GM12865 (cell line): Measurements from ENCODE around the gene PLA2G4A.
"Not testable (repeated sequence)": the region's sequence is repeated elsewhere in the genome, so short reads cannot be mapped to it uniquely, and the experiment has no call there.

Experiments
- DNase-seq: peaks from one replicate; pipeline ENCODE4 v3.0.0; 2010; ENCODE audit warnings: low read depth
- H3K4me3 ChIP-seq: 2 replicates; pipeline ENCODE4 v1.5.1; 2011; ENCODE audit warnings: mild to moderate bottlenecking, low read depth, low read length, control low read depth
- TF ChIP-seq, protein P1 (sequence below): IDR thresholded peaks from 2 replicates; pipeline ENCODE4 v1.5.1; 2011; ENCODE audit warnings: low read length, control low read depth, low read depth, inconsistent platforms; ENCODE audit not compliant: insufficient read depth; ENCODE audit errors: missing control alignments

PLA2G4A gene

DNA sequence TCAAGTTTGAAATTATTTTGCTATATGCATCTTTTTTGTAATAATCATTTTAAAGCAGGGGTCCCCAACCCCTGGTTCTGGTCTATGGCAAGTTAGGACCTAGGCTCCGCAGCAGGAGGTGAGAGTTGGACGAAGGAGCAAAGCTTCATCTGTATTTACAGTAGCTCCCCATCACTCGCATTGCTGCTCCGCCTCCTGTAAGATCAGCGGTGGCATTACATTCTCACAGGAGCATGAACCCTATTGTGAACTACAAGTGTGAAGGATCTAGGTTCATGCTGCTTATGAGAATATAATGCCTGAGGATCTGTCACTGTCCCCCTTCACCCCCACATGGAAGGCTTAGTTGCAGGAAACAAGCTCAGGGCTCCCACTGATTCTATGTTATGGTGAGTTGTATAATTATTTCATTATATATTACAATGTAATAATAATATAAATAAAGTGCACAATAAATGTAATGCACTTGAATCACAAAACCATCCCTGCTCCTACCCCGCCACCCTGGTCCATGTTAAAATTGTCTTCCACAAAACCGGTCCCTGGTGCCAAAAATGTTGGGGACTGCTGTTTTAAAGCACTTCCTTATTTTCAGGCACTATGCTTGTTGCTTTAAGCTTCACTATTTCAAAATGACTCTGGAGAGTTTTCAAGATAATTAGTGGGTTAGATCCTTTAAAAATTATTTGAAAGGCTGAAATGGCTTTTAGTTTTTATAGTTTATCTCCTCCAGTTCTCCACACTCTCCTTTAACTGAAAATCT is 74.8 kb downstream of the PLA2G4A start:
- DNase-seq, result no peak
- TF ChIP-seq, protein P1, sequence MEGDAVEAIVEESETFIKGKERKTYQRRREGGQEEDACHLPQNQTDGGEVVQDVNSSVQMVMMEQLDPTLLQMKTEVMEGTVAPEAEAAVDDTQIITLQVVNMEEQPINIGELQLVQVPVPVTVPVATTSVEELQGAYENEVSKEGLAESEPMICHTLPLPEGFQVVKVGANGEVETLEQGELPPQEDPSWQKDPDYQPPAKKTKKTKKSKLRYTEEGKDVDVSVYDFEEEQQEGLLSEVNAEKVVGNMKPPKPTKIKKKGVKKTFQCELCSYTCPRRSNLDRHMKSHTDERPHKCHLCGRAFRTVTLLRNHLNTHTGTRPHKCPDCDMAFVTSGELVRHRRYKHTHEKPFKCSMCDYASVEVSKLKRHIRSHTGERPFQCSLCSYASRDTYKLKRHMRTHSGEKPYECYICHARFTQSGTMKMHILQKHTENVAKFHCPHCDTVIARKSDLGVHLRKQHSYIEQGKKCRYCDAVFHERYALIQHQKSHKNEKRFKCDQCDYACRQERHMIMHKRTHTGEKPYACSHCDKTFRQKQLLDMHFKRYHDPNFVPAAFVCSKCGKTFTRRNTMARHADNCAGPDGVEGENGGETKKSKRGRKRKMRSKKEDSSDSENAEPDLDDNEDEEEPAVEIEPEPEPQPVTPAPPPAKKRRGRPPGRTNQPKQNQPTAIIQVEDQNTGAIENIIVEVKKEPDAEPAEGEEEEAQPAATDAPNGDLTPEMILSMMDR, result no peak
- H3K4me3 ChIP-seq, result no peak overlapping the region

DNA sequence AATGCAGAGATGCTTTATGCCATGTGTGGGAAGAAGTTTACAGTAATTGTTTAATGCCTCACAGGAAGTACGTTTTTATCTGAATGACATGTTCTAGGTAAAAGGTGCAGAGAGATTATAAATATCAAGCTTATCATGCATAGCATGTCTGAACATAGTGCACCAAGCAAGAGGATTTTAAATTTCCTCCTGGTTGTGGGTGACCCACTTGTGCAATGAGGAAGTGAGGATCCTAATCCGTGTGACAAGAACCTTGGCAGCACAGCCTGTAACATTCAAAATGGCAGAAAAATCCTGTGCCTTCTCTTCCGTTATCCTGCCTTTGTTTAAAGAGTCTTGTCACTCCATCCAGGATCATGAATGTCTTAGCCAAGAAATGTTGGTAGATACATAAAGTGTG is 75.6 kb downstream of the PLA2G4A start:
- no peak for DNase-seq
- H3K4me3 ChIP-seq, result no peak overlapping the region
- TF ChIP-seq, protein P1, result no peak

DNA sequence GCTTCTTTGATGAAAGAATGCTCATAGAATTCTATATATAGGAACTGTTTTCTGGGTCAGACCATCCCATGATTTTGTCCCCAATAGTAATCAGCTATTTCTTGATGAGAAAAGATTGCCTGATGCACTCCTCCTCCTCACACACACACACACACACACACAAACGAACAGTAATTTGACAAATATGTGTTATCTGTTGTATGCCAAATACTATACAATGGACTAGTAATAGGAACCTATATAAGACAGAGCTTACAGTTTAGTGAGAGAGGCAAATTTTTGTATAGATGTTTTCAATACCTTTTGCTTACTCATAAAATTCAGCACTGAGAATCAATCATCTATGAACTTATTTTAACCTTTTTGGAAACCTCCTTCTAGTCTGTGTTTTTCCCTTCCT is 76.8 kb downstream of the PLA2G4A start:
- no peak for DNase-seq
- TF ChIP-seq, protein P1, result no peak
- no peak overlapping the region for H3K4me3 ChIP-seq

DNA sequence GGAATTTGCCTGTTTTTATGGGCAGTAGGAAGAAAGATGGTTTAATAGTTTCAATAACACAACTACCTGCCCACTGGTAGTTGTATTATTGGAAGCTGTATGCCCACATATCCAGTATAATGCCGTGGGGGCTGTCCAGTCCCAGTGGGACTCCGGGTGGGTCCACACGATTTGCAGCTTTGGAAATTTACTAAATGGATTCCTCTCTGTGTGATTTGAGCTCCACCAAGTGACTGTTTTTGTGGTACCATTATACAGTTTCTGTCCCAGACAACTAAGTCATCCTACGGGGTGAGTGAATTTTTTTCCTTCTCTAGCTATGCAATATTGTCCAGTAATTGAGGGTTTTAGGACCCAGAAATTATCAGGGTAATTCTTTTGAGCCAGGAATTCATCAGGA is 86.8 kb downstream of the PLA2G4A start:
- no peak overlapping the region for H3K4me3 ChIP-seq
- DNase-seq, result no peak
- TF ChIP-seq, protein P1, result no peak

DNA sequence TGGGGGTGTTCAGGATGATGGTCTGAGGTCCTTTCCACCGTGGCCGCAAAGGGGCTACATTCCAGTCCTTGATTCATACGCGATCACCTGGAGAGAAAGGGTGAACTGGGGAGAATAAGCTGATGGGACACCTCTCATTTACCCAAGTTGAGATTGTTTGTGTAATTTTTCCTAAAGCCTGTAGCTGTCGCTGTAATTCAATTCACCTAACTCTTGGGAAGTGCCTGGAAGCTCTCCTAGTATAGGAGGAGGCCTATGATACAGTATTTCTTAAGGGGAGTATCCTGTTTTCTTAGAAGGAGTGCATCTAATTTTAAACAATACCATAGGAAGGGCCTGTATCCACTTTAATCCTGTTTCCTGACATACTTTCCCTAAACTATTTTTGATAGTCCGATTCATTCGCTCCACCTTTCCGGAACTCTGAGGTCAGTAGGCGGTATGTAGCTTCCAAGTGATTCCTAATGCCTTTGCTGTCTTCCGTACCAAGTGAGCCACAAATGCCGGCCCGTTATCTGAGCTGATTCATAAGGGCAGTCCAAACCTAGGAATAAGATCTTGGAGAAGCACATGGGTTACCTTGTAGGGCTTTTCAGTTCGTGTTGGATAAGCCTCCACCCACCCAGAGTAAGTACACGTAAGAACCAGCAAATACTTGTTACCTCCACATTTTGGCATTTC is 88.5 kb downstream of the PLA2G4A start:
- H3K4me3 ChIP-seq, DNase-seq: not testable (repeated sequence)

DNA sequence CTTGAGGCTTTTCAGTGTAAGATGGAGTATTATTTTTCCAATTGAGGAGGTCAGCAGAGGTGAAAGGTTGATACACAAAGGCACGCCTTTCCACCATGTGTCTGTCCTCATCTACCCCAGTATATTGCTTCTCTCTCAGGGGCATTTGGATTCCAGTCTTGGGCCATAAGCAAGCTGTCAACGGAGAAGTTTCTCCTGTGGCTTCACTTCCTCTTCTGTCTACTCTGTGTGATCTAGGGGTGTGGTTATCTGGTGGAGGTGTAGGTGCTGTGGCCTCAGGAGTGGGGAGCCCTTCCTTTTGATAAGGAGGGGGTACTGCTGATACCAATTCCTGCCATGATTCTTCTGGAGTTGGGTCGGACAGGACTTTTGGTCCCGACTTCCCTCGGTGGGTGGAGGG is 92.6 kb downstream of the PLA2G4A start:
- peak; percentile 40 for DNase-seq

DNA sequence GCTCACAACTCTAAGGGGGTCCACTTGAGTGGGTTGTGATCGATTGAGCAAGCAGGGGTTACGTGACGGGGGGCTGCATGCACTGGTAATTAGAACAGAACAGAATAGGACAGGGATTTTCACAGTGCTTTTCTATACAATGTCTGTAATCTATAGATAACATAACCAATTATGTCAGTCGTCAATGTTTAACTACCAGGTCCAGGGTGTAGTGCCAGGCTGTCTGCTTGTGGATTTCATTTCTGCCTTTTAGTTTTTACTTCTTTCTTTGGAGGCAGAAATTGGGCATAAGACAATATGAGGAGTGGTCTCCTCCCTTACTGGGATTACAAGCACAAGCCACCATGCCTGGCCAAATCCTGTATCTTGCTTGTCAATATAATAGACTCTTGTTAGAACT is 94.1 kb downstream of the PLA2G4A start:
- not testable (repeated sequence) for DNase-seq, H3K4me3 ChIP-seq

More for the DNA sequence above, 92.6 kb downstream of the PLA2G4A start:
- not testable (repeated sequence) for H3K4me3 ChIP-seq

DNA sequence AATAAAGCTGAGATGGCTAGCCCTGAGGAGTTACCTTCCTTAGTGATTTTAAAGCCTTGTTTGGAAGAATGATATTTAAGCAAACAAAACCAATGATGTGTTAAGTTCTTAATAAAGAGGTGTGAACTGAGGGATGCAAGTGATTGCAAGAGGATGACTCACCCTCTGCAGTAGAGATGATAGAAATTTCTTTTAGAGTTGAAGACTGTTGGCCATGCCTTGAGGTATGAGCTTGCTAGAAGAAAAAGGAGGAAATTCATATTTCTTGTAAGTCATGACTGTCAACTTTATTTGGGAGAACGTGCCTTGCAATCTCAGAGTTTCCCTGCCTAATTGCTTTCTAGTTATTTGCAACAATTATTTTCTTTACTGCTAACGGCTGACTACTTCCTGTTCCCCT is 94.7 kb downstream of the PLA2G4A start:
- no peak for DNase-seq
- TF ChIP-seq, protein P1, result no peak

More for the DNA sequence above, 94.7 kb downstream of the PLA2G4A start:
- no peak overlapping the region for H3K4me3 ChIP-seq
